HG02763 (cell line): ENCODE results near the gene RSPH3.
A peak's percentile ranks its signal among the peaks of the same experiment; 100 is the strongest.
"Not testable (repeated sequence)": the region's sequence is repeated elsewhere in the genome, so short reads cannot be mapped to it uniquely, and the experiment has no call there.

Experiments used
- ATAC-seq: cut with Tn5 transposase; IDR thresholded peaks from one replicate; pipeline ENCODE4 v1.9.1; 2021; ENCODE audit warnings: mild to moderate bottlenecking, moderate library complexity; ENCODE audit not compliant: unreplicated experiment

Gene RSPH3

GRCh38 chr6:158999666-159000403, at the start of gene RSPH3:
RSPH3 (minus strand) TSS chr6:159000202; CDS start chr6:158999550, 652 bp downstream.
- ATAC-seq, result peak; percentile 92

GRCh38 chr6:159047891-159048685, 48.1 kb upstream of the RSPH3 start:
- no peak for ATAC-seq

GRCh38 chr6:159045801-159046200, 45.8 kb upstream of the RSPH3 start:
- ATAC-seq, result no peak

- peak; percentile 87 for ATAC-seq
Observed at GRCh38 chr6:159044899-159045727, 45.1 kb upstream of the RSPH3 start, which contains the start of gene TAGAP. TAGAP (minus strand) TSS chr6:159044991; CDS start chr6:159044146, 845 bp downstream.

GRCh38 chr6:159043947-159044346, 43.9 kb upstream of the RSPH3 start:
- ATAC-seq, result no peak

- no peak for ATAC-seq
Observed at GRCh38 chr6:159043251-159043650, 43.2 kb upstream of the RSPH3 start.

- no peak for ATAC-seq
Observed at GRCh38 chr6:159042826-159043181, 42.8 kb upstream of the RSPH3 start.

GRCh38 chr6:159042003-159042825, 42.2 kb upstream of the RSPH3 start:
- ATAC-seq, result peak; percentile 32

- no peak for ATAC-seq
Observed at GRCh38 chr6:159041181-159041580, 41.2 kb upstream of the RSPH3 start.

- ATAC-seq, result no peak
Observed at GRCh38 chr6:159039885-159040258, 39.9 kb upstream of the RSPH3 start.

- ATAC-seq, result peak; percentile 77
Observed at GRCh38 chr6:159038914-159039884, 39.2 kb upstream of the RSPH3 start.

- not testable (repeated sequence) for ATAC-seq
Observed at GRCh38 chr6:159038318-159038717, 38.3 kb upstream of the RSPH3 start.

GRCh38 chr6:159037756-159038290, 37.8 kb upstream of the RSPH3 start:
- ATAC-seq, result no peak

GRCh38 chr6:159036673-159037072, 36.7 kb upstream of the RSPH3 start:
- no peak for ATAC-seq

- ATAC-seq, result no peak
Observed at GRCh38 chr6:159035891-159036290, 35.9 kb upstream of the RSPH3 start.

- no peak for ATAC-seq
Observed at GRCh38 chr6:159033160-159034049, 33.4 kb upstream of the RSPH3 start.

- ATAC-seq, result no peak
Observed at GRCh38 chr6:159031846-159032245, 31.8 kb upstream of the RSPH3 start.

GRCh38 chr6:159030168-159030567, 30.2 kb upstream of the RSPH3 start:
- ATAC-seq, result no peak
